Left lung (tissue), 10 donors: ENCODE data around the gene POU6F1. TPM values are rescaled to one million over a fixed set of nuclear protein-coding genes. Genes with fewer than 3 reads are reported as not detected.
"Not testable (repeated sequence)": the region's sequence is repeated elsewhere in the genome, so short reads cannot be mapped to it uniquely, and the experiment has no call there.

Source experiments
- ATAC-seq: fragments of 200-7000 bp; cut with Tn5 transposase; one replicate; pipeline ENCODE4 v1.9.1; 2020; ENCODE audit warnings: moderate library complexity
- DNase-seq, 4 donors: peaks; one replicate each; pipeline ENCODE4 v3.0.0-alpha.2; 2013 to 2020
- H3K27ac ChIP-seq, 2 donors: fragments of 200-600 bp; sonication (generic) in 1 of 2; one replicate each; pipeline versions ENCODE4 v1.5.0 to v1.8.0; 2020 to 2021
- H3K27me3 ChIP-seq, 2 donors: fragments of 200-600 bp; sonication (generic) in 1 of 2; one replicate each; pipeline versions ENCODE4 v1.5.0 to v1.8.0; 2020 to 2021
- H3K36me3 ChIP-seq, 2 donors: fragments of 200-600 bp; sonication (generic) in 1 of 2; one replicate each; pipeline versions ENCODE4 v1.5.0 to v1.8.0; 2020 to 2021
- H3K4me1 ChIP-seq, 2 donors: fragments of 200-600 bp; one replicate each; pipeline ENCODE4 v1.8.0; 2021
- H3K4me3 ChIP-seq, 2 donors: fragments of 200-600 bp; sonication (generic) in 1 of 2; one replicate each; pipeline versions ENCODE4 v1.5.0 to v1.8.0; 2020 to 2021; ENCODE audit warnings: mild to moderate bottlenecking in 1 of 2
- H3K9me3 ChIP-seq, 2 donors: fragments of 200-600 bp; sonication (generic) in 1 of 2; one replicate each; pipeline versions ENCODE4 v1.5.0 to v1.8.0; 2020 to 2021
- CTCF ChIP-seq, 2 donors: fragments of 200-600 bp; sonication (generic) in 1 of 2; IDR thresholded peaks; one replicate each; pipeline versions ENCODE4 v1.5.0 to v1.8.0; 2021; ENCODE audit warnings: antibody characterized with exemption in 2 of 2
- intact Hi-C, 2 donors: fragments of 100-400 bp; cut with DNase I; formaldehyde crosslinking; loops; one replicate each; pipeline versions ENCODE4 v1.11.2 to v1.14.2; 2022
- polyA plus RNA-seq, 6 donors: library from polyadenylated mRNA; unstranded; fragments of 120-200 nt; gene quantifications; one replicate each; pipeline ENCODE4 v1.2.1, GENCODE V29; 2013; ENCODE audit not compliant: insufficient read length in 6 of 6
- total RNA-seq, 2 donors: library from RNA; stranded (reverse); fragmentation: NEBNext Ultra II Directional; extraction: Animal tissue kit (Norgen Biotek cat#: 25700); gene quantifications; one replicate each; pipeline ENCODE4 v1.2.1, GENCODE V29; 2021
- donor health status: DM: no; HTN: yes; CAD: no.
- donor health status: DM: no; HTN: no; CAD: no.

The POU6F1 gene
- total and polyA plus RNA-seq, 8 donors, result 9.9 to 15.6 (median 11.9) TPM

- Histone ChIP-seq H3K27me3 (no peaks in the 10 kb centered on the region), H3K4me3 (no peak overlapping the region), H3K36me3 (no peaks in the 10 kb centered on the region), H3K27ac (no peak overlapping the region), H3K9me3 (no peaks in the 10 kb centered on the region), H3K4me1 (peaks cover 0 to 10% of the 10 kb centered on the region in 2 donors)
- ATAC-seq (peak; percentile 76), DNase-seq (peak in 1 of 4 donors; percentile 49)
- intact Hi-C loops, result no loop called here
- peak in 1 of 2 donors; percentile 38 for TF ChIP-seq CTCF (IDR thresholded peaks at IDR 0.05)
These were observed 44.9 kb upstream of the POU6F1 start for GRCh38 chr12:51262758-51263177.

- H3K36me3 ChIP-seq, H3K4me3 ChIP-seq, H3K4me1 ChIP-seq, H3K9me3 ChIP-seq, DNase-seq, H3K27me3 ChIP-seq, H3K27ac ChIP-seq, ATAC-seq, intact Hi-C loops: not testable (repeated sequence)
These were observed 41.7 kb upstream of the POU6F1 start for GRCh38 chr12:51259600-51259999.

- intact Hi-C loops, result no loop called here
- TF ChIP-seq CTCF (IDR thresholded peaks at IDR 0.05), result no peak
These were observed 36.7 kb upstream of the POU6F1 start for GRCh38 chr12:51254536-51254935.

GRCh38 chr12:51253276-51253675 lies 35.4 kb upstream of the POU6F1 start:
- Histone ChIP-seq H3K27ac (no peak overlapping the region), H3K36me3 (no peaks in the 10 kb centered on the region), H3K4me3 (no peak overlapping the region), H3K9me3 (no peaks in the 10 kb centered on the region), H3K4me1 (peaks cover 0 to 18% of the 10 kb centered on the region in 2 donors), H3K27me3 (no peaks in the 10 kb centered on the region)
- intact Hi-C loops, result no loop called here
- TF ChIP-seq CTCF (IDR thresholded peaks at IDR 0.05), result no peak
- ATAC-seq, result no peak
- no peak for DNase-seq

More at GRCh38 chr12:51254536-51254935, 36.7 kb upstream of the POU6F1 start:
- ATAC-seq, result no peak
- no peaks in the 10 kb centered on the region for H3K9me3 ChIP-seq
- no peaks in the 10 kb centered on the region for H3K27me3 ChIP-seq
- no peak overlapping the region for H3K27ac ChIP-seq
- DNase-seq, result no peak
- no peak overlapping the region for H3K4me3 ChIP-seq
- no peaks in the 10 kb centered on the region for H3K36me3 ChIP-seq
- peaks cover 0 to 12% of the 10 kb centered on the region in 2 donors for H3K4me1 ChIP-seq

- Histone ChIP-seq H3K9me3 (no peaks in the 10 kb centered on the region), H3K4me1 (peaks cover 8 to 60% of the 10 kb centered on the region in 2 donors), H3K27ac (peak overlapping the region in 1 of 2 donors; percentile 78), H3K27me3 (no peaks in the 10 kb centered on the region), H3K36me3 (peaks cover 0 to 25% of the 10 kb centered on the region in 2 donors), H3K4me3 (no peak overlapping the region)
- TF ChIP-seq CTCF (IDR thresholded peaks at IDR 0.05), result no peak
- intact Hi-C loops, result no loop called here
- DNase-seq (no peak), ATAC-seq (peak; percentile 35)
These were observed 29.8 kb upstream of the POU6F1 start for GRCh38 chr12:51247523-51248206.
